Measurements from ENCODE around the gene UTS2B. TPM values are rescaled to one million over a fixed set of nuclear protein-coding genes. Genes with fewer than 3 reads are reported as not detected.

The UTS2B gene
- total and polyA plus RNA-seq, 11 donors = 0.17 to 1.1 (median 0.43) TPM; not detected in 8

DNA sequence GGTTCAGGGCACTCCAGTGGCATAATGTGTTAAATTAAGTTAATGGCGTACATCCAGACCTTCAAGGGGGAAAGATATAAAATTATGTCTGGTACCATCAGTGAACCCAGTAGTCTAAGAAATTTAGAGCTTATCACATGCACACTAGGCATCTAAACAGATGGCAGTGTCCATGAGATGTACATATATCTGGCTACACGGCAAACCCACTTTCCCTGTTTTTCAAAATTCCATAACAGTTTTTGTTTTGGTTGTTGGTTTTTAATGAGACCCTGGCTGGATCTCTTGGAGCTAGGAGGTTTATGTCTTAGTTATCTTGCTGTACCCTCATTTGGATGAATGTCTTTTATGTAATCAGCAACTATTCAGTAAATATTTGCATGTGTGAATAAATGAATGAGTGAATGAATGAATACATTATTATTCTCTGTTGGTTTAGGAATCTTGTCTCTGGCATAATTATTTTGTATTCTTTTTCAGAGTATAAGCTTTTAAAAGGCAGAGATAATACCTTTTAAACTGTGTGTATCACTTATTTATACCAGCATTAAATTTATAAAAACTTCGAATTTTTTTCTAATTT lies 3.1 kb upstream of the UTS2B start:
- Histone ChIP-seq H3K27me3 (no peaks in the 10 kb centered on the region), H3K4me3 (no peak overlapping the region), H3K9me3 (no peaks in the 10 kb centered on the region), H3K36me3 (no peaks in the 10 kb centered on the region), H3K27ac (peak overlapping the region in 1 of 12 donors; percentile 95), H3K4me1 (peaks cover 7 to 88% (median 60%) of the 10 kb centered on the region in 12 donors)
- no peak for DNase-seq
- intact Hi-C loops (cut with DNase I) = loop anchor here in 5 of 10 donors (5.0 to 10.0 kb wide), 4 partner anchors 39 to 89 kb away; no protein-coding TSS in a partner anchor
- TF ChIP-seq CTCF (IDR thresholded peaks at IDR 0.05) = no peak
- no peak for TF ChIP-seq POLR2A (IDR thresholded peaks at IDR 0.05)
- WGBS, 4 donors = 80 to 89% (median 84%) methylated on average over 3 of the region's 3 CpGs
- ATAC-seq = no peak

GRCh38 chr3:191331388-191331787 lies 1.1 kb upstream of the UTS2B start:
- Histone ChIP-seq H3K27me3 (no peaks in the 10 kb centered on the region), H3K4me3 (peak overlapping the region; percentile 72 to 99 (median 93)), H3K9me3 (no peaks in the 10 kb centered on the region), H3K4me1 (peaks cover 7 to 73% (median 50%) of the 10 kb centered on the region in 12 donors), H3K27ac (peak overlapping the region; percentile 92 to 98 (median 96)), H3K36me3 (no peaks in the 10 kb centered on the region)
- no peak for ATAC-seq
- no peak for DNase-seq
- WGBS, 4 donors = 39 to 56% (median 50%) methylated on average over 3 of the region's 3 CpGs
- intact Hi-C loops (cut with DNase I) = loop anchor here in 5 of 10 donors (5.0 to 10.0 kb wide), 4 partner anchors 41 to 87 kb away; no protein-coding TSS in a partner anchor
- TF ChIP-seq CTCF (IDR thresholded peaks at IDR 0.05) (no peak), POLR2A (IDR thresholded peaks at IDR 0.05) (no peak)

DNA sequence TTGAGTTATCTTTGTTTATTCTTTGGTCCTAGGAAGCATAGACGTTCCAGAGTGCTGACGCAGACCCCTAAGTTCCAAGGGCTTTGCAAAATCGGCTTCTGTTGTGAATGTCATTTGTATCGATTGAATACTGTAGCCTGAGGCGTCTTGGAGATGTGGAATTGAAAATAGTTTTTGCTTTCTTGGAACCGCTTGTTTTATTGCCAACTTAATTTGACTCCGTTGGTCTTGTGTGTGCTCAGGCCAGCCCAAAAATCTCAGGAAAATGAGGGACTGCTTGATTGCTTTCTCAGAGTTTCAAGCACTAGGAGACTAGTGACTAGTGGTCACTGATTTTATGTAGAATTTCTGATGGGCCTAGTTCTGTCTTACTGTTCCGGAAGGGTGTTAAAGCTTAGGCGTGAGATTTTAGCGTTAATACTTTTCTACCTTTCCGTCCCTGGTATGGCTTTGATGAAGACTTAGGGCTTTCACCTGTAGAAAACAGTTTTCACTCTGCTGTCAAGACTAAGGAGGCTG lies 263 bp upstream of the UTS2B start:
- peak; percentile 2 to 12 (median 7) for ATAC-seq
- intact Hi-C loops (cut with DNase I) = loop anchor here in 5 of 10 donors (5.0 to 10.0 kb wide), 4 partner anchors 42 to 86 kb away; no protein-coding TSS in a partner anchor

More for the DNA sequence above, 263 bp upstream of the UTS2B start:
- WGBS, 4 donors = 8 to 15% (median 9%) methylated on average over 11 of the region's 11 CpGs
- Histone ChIP-seq H3K4me3 (peak overlapping the region; percentile 72 to 99 (median 93)), H3K4me1 (peaks cover 7 to 65% (median 47%) of the 10 kb centered on the region in 12 donors), H3K36me3 (no peaks in the 10 kb centered on the region), H3K9me3 (no peaks in the 10 kb centered on the region), H3K27me3 (no peaks in the 10 kb centered on the region), H3K27ac (peak overlapping the region; percentile 92 to 98 (median 96))
- DNase-seq = no peak
- TF ChIP-seq POLR2A (IDR thresholded peaks at IDR 0.05) (no peak), CTCF (IDR thresholded peaks at IDR 0.05) (no peak)
